Liver (tissue), 9 donors: ENCODE results near the gene HES5. TPM values are rescaled to one million over a fixed set of nuclear protein-coding genes. Genes with fewer than 3 reads are reported as not detected.
A peak's percentile ranks its signal among the peaks of the same experiment; 100 is the strongest.

Source experiments
- DNase-seq: peaks from one replicate; pipeline ENCODE4 v3.0.0-alpha.2; 2017; ENCODE audit warnings: low spot score
- H3K27ac ChIP-seq, 2 donors: one replicate each; pipeline ENCODE4 v1.7.0; 2013; ENCODE audit warnings: inconsistent platforms in 2 of 2, low read length in 2 of 2, control low read depth in 1 of 2, low read depth in 1 of 2, mild to moderate bottlenecking in 1 of 2
- H3K27me3 ChIP-seq, 4 donors: one replicate each; pipeline versions ENCODE4 v1.6.1 to v1.7.0; 2013; ENCODE audit warnings: low read length in 3 of 4, inconsistent platforms in 1 of 4, mild to moderate bottlenecking in 1 of 4, moderate library complexity in 1 of 4; ENCODE audit not compliant: control insufficient read depth in 4 of 4, insufficient read depth in 4 of 4
- H3K36me3 ChIP-seq, 4 donors: one replicate each; pipeline versions ENCODE4 v1.6.1 to v1.7.0; 2013; ENCODE audit warnings: low read length in 3 of 4, mild to moderate bottlenecking in 3 of 4, low read depth in 1 of 4, moderate library complexity in 1 of 4; ENCODE audit not compliant: control insufficient read depth in 4 of 4, insufficient read depth in 3 of 4
- H3K4me1 ChIP-seq, 4 donors: one replicate each; pipeline versions ENCODE4 v1.6.1 to v1.7.0; 2013; ENCODE audit warnings: low read length in 3 of 4, mild to moderate bottlenecking in 3 of 4, moderate library complexity in 1 of 4; ENCODE audit not compliant: control insufficient read depth in 4 of 4, insufficient read depth in 4 of 4
- H3K4me3 ChIP-seq, 3 donors: one replicate each; pipeline versions ENCODE4 v1.6.1 to v1.7.0; 2013; ENCODE audit warnings: low read length in 3 of 3, control low read depth in 1 of 3, low read depth in 1 of 3, mild to moderate bottlenecking in 1 of 3
- H3K9ac ChIP-seq, 2 donors: one replicate each; pipeline ENCODE4 v1.7.0; 2013; ENCODE audit warnings: low read length in 2 of 2, mild to moderate bottlenecking in 2 of 2, moderate library complexity in 2 of 2, control low read depth in 1 of 2, low read depth in 1 of 2
- H3K9me3 ChIP-seq, 4 donors: one replicate each; pipeline versions ENCODE4 v1.6.1 to v1.7.0; 2013; ENCODE audit warnings: low read length in 3 of 4; ENCODE audit not compliant: control insufficient read depth in 4 of 4
- HNF4A ChIP-seq, 2 donors: conservative IDR thresholded peaks; 2 replicates each; pipeline ENCODE4 v1.6.1; 2016; ENCODE audit warnings: antibody characterized with exemption in 2 of 2, mild to moderate bottlenecking in 2 of 2
- HNF4G ChIP-seq: IDR thresholded peaks from 2 replicates; pipeline ENCODE4 v1.6.1; 2016; ENCODE audit warnings: antibody characterized with exemption
- RAD21 ChIP-seq, 2 donors: IDR thresholded peaks; 2 replicates each; pipeline ENCODE4 v1.6.1; 2016; ENCODE audit warnings: antibody characterized with exemption in 2 of 2, mild to moderate bottlenecking in 2 of 2
- REST ChIP-seq: IDR thresholded peaks from 2 replicates; pipeline ENCODE4 v1.6.1; 2016; ENCODE audit warnings: antibody characterized with exemption, mild to moderate bottlenecking
- RXRA ChIP-seq, 2 donors: IDR thresholded peaks; 2 replicates each; pipeline ENCODE4 v1.6.1; 2017 to 2018; ENCODE audit warnings: antibody characterized with exemption in 2 of 2, mild to moderate bottlenecking in 1 of 2
- SP1 ChIP-seq: IDR thresholded peaks from 2 replicates; pipeline ENCODE4 v1.6.1; 2018; ENCODE audit warnings: antibody characterized with exemption, mild to moderate bottlenecking
- TAF1 ChIP-seq: conservative IDR thresholded peaks from 2 replicates; pipeline ENCODE4 v1.6.1; 2016; ENCODE audit warnings: antibody characterized with exemption, mild to moderate bottlenecking
- YY1 ChIP-seq: IDR thresholded peaks from 2 replicates; pipeline ENCODE4 v1.6.1; 2016; ENCODE audit warnings: antibody characterized with exemption, mild to moderate bottlenecking
- ZBTB33 ChIP-seq: IDR thresholded peaks from 2 replicates; pipeline ENCODE4 v1.6.1; 2016; ENCODE audit warnings: antibody characterized with exemption
- WGBS: extraction: QIAGEN DNeasy Blood & Tissue Kit; methylation state at CpG from one replicate; pipeline ENCODE4 v1.1.7; 2013; 5-methylcytosine and 5-hydroxymethylcytosine counted together
- polyA plus RNA-seq, 2 donors: library from polyadenylated mRNA; stranded (reverse) in 1 of 2; unstranded in 1 of 2; fragments of 200-250 nt in 1 of 2; fragments of >200 nt in 1 of 2; fragmentation: Nextera tagmentation in 1 of 2; extraction: Ambion mirVana in 1 of 2; gene quantifications; one replicate each; pipeline versions ENCODE4 v1.2.1 to v1.2.3, GENCODE V29; 2013 to 2015
- total RNA-seq, 2 donors: library from RNA; depleted of rRNA; stranded (reverse); fragments of >200 nt; gene quantifications; one replicate each; pipeline ENCODE4 v1.2.3, GENCODE V29; 2014
- donor health status: healthy.
- donor health status: healthy.
- donor health status: healthy.
- donor health status: healthy.
- donor health status: healthy.

HES5 gene
- total and polyA plus RNA-seq, 4 donors: 0.08 to 0.93 TPM; not detected in 2

- H3K27me3 ChIP-seq: no peaks in the 10 kb centered on the region
- H3K36me3 ChIP-seq: peaks cover 8 to 25% (median 11%) of the 10 kb centered on the region in 4 donors
- peak overlapping the region; percentile 85 to 99 for H3K9ac ChIP-seq
- H3K27ac ChIP-seq: peak overlapping the region; percentile 83 to 96
- WGBS: 76% methylated on average over 30 of the region's 30 CpGs
- peak overlapping the region; percentile 54 to 83 (median 71) for H3K4me3 ChIP-seq
- no peak for DNase-seq
- peaks cover 7 to 27% (median 19%) of the 10 kb centered on the region in 4 donors for H3K4me1 ChIP-seq
- TF ChIP-seq RAD21 (IDR thresholded peaks at IDR 0.05) (peak in 1 of 2 donors; percentile 15), SP1 (peak; percentile 17), TAF1 (no peak), HNF4A (conservative IDR thresholded peaks at IDR 0.05) (no peak), REST (no peak), HNF4G (no peak)
- no peaks in the 10 kb centered on the region for H3K9me3 ChIP-seq
Observed at GRCh38 chr1:2557482-2558400, 27.7 kb upstream of the HES5 start.

- Histone ChIP-seq H3K27ac (peak overlapping the region; percentile 83 to 96), H3K4me3 (peak overlapping the region; percentile 54 to 83 (median 71)), H3K4me1 (peaks cover 7 to 27% (median 19%) of the 10 kb centered on the region in 4 donors), H3K27me3 (no peaks in the 10 kb centered on the region), H3K9me3 (no peaks in the 10 kb centered on the region), H3K36me3 (peaks cover 6 to 19% (median 11%) of the 10 kb centered on the region in 4 donors), H3K9ac (peak overlapping the region; percentile 85 to 99)
- TF ChIP-seq YY1 (peak; percentile 80), RXRA (IDR thresholded peaks at IDR 0.05) (peak in 1 of 2 donors; percentile 6), ZBTB33 (no peak)
- DNase-seq: no peak
- 6% methylated on average over 24 of the region's 24 CpGs for WGBS
Observed at GRCh38 chr1:2556678-2557481, 26.8 kb upstream of the HES5 start.
